Adipocyte (in vitro differentiated cells): ENCODE results near the gene ARAP2.

Experiments used
- DNase-seq: peaks from one replicate; pipeline ENCODE4 v3.0.0-alpha.2; 2015; ENCODE audit warnings: low read depth
- H3K27me3 ChIP-seq: replicated peaks from 2 replicates; pipeline ENCODE4 v1.7.0; 2013; ENCODE audit warnings: mild to moderate bottlenecking, low read length, moderate library complexity; ENCODE audit not compliant: control insufficient read depth, insufficient read depth
- H3K36me3 ChIP-seq: 2 replicates; pipeline ENCODE4 v1.7.0; 2013; ENCODE audit warnings: low read length, mild to moderate bottlenecking, moderate library complexity; ENCODE audit not compliant: control insufficient read depth, insufficient read depth, severe bottlenecking
- H3K4me1 ChIP-seq: 2 replicates; pipeline ENCODE4 v1.7.0; 2013; ENCODE audit warnings: mild to moderate bottlenecking, low read length, moderate library complexity; ENCODE audit not compliant: control insufficient read depth, insufficient read depth
- H3K4me3 ChIP-seq: 2 replicates; pipeline ENCODE4 v1.7.0; 2013; ENCODE audit warnings: mild to moderate bottlenecking, low read length, moderate library complexity
- H3K9ac ChIP-seq: 2 replicates; pipeline ENCODE4 v1.7.0; 2013; ENCODE audit warnings: mild to moderate bottlenecking, low read length, moderate library complexity
- H3K9me3 ChIP-seq: 2 replicates; pipeline ENCODE4 v1.7.0; 2013; ENCODE audit warnings: mild to moderate bottlenecking, low read length, moderate library complexity; ENCODE audit not compliant: control insufficient read depth

ARAP2 gene

GRCh38 chr4:36088542-36088941 is 155.8 kb downstream of the ARAP2 start:
- Histone ChIP-seq H3K36me3 (no peaks in the 10 kb centered on the region), H3K27me3 (no peaks in the 10 kb centered on the region), H3K9ac (no peak overlapping the region), H3K4me1 (no peaks in the 10 kb centered on the region), H3K4me3 (no peak overlapping the region), H3K9me3 (no peaks in the 10 kb centered on the region)
- no peak for DNase-seq

GRCh38 chr4:36086261-36086786 is 158.0 kb downstream of the ARAP2 start:
- H3K27me3 ChIP-seq: no peaks in the 10 kb centered on the region
- H3K4me3 ChIP-seq: no peak overlapping the region
- H3K36me3 ChIP-seq: no peaks in the 10 kb centered on the region
- H3K4me1 ChIP-seq: no peaks in the 10 kb centered on the region
- DNase-seq: no peak
- no peaks in the 10 kb centered on the region for H3K9me3 ChIP-seq
- no peak overlapping the region for H3K9ac ChIP-seq

- no peak overlapping the region for H3K9ac ChIP-seq
- no peaks in the 10 kb centered on the region for H3K27me3 ChIP-seq
- no peaks in the 10 kb centered on the region for H3K4me1 ChIP-seq
- no peaks in the 10 kb centered on the region for H3K36me3 ChIP-seq
- H3K4me3 ChIP-seq: no peak overlapping the region
- DNase-seq: no peak
- H3K9me3 ChIP-seq: no peaks in the 10 kb centered on the region
Observed at GRCh38 chr4:36082817-36083216, 161.5 kb downstream of the ARAP2 start.

GRCh38 chr4:36081185-36081584 is 163.1 kb downstream of the ARAP2 start:
- Histone ChIP-seq H3K27me3 (no peaks in the 10 kb centered on the region), H3K4me3 (no peak overlapping the region), H3K4me1 (no peaks in the 10 kb centered on the region), H3K9me3 (no peaks in the 10 kb centered on the region), H3K36me3 (no peaks in the 10 kb centered on the region), H3K9ac (no peak overlapping the region)
- DNase-seq: no peak

- Histone ChIP-seq H3K4me1 (no peaks in the 10 kb centered on the region), H3K9ac (no peak overlapping the region), H3K27me3 (no peaks in the 10 kb centered on the region), H3K9me3 (no peaks in the 10 kb centered on the region), H3K4me3 (no peak overlapping the region), H3K36me3 (no peaks in the 10 kb centered on the region)
- DNase-seq: no peak
Observed at GRCh38 chr4:36079666-36080065, 164.6 kb downstream of the ARAP2 start.

- Histone ChIP-seq H3K4me1 (no peaks in the 10 kb centered on the region), H3K4me3 (no peak overlapping the region), H3K9ac (no peak overlapping the region), H3K9me3 (no peaks in the 10 kb centered on the region), H3K27me3 (no peaks in the 10 kb centered on the region), H3K36me3 (no peaks in the 10 kb centered on the region)
- no peak for DNase-seq
Observed at GRCh38 chr4:36078319-36078718, 166.0 kb downstream of the ARAP2 start.

- no peaks in the 10 kb centered on the region for H3K4me1 ChIP-seq
- H3K27me3 ChIP-seq: no peaks in the 10 kb centered on the region
- H3K36me3 ChIP-seq: no peaks in the 10 kb centered on the region
- H3K4me3 ChIP-seq: no peak overlapping the region
- no peaks in the 10 kb centered on the region for H3K9me3 ChIP-seq
- DNase-seq: no peak
- no peak overlapping the region for H3K9ac ChIP-seq
Observed at GRCh38 chr4:36072529-36072928, 171.8 kb downstream of the ARAP2 start.

GRCh38 chr4:36067116-36067515 is 177.2 kb downstream of the ARAP2 start:
- no peaks in the 10 kb centered on the region for H3K27me3 ChIP-seq
- no peaks in the 10 kb centered on the region for H3K9me3 ChIP-seq
- no peaks in the 10 kb centered on the region for H3K4me1 ChIP-seq
- DNase-seq: no peak
- no peaks in the 10 kb centered on the region for H3K36me3 ChIP-seq
- H3K9ac ChIP-seq: no peak overlapping the region
- no peak overlapping the region for H3K4me3 ChIP-seq

- no peaks in the 10 kb centered on the region for H3K27me3 ChIP-seq
- H3K9me3 ChIP-seq: peaks cover 2% of the 10 kb centered on the region
- no peak overlapping the region for H3K9ac ChIP-seq
- H3K4me1 ChIP-seq: no peaks in the 10 kb centered on the region
- no peak for DNase-seq
- no peaks in the 10 kb centered on the region for H3K36me3 ChIP-seq
- H3K4me3 ChIP-seq: no peak overlapping the region
Observed at GRCh38 chr4:36065274-36065871, 178.9 kb downstream of the ARAP2 start.

GRCh38 chr4:36064117-36064516 is 180.2 kb downstream of the ARAP2 start:
- no peak for DNase-seq
- H3K9me3 ChIP-seq: peaks cover 2% of the 10 kb centered on the region
- no peak overlapping the region for H3K4me3 ChIP-seq

GRCh38 chr4:36056136-36056535 is 188.2 kb downstream of the ARAP2 start:
- no peak overlapping the region for H3K4me3 ChIP-seq
- H3K9ac ChIP-seq: no peak overlapping the region
- H3K36me3 ChIP-seq: no peaks in the 10 kb centered on the region
- no peak for DNase-seq
- H3K4me1 ChIP-seq: no peaks in the 10 kb centered on the region
- peaks cover 2% of the 10 kb centered on the region for H3K9me3 ChIP-seq
- H3K27me3 ChIP-seq: no peaks in the 10 kb centered on the region

More at GRCh38 chr4:36064117-36064516, 180.2 kb downstream of the ARAP2 start:
- Histone ChIP-seq H3K27me3 (no peaks in the 10 kb centered on the region), H3K36me3 (no peaks in the 10 kb centered on the region), H3K4me1 (no peaks in the 10 kb centered on the region), H3K9ac (no peak overlapping the region)
